Measurements from ENCODE around the gene ADAMTS13. TPM values are rescaled to one million over a fixed set of nuclear protein-coding genes. Genes with fewer than 3 reads are reported as not detected.

ADAMTS13 gene
- total and polyA plus RNA-seq, 2 donors (not counting 1 experiment from before 2014, with no cell fraction given) = 0.78 to 3.1 TPM

GRCh38 chr9:133429641-133430161 lies 7.5 kb downstream of the ADAMTS13 start:
- no peaks in the 10 kb centered on the region for H3K36me3 ChIP-seq (ENCODE audit: control insufficient read depth, insufficient read depth, low read length)
- no peaks in the 10 kb centered on the region for H3K79me2 ChIP-seq (ENCODE audit: control insufficient read depth, insufficient read depth, low read length)
- H3K4me1 ChIP-seq (ENCODE audit: control insufficient read depth, extremely low read depth, insufficient read depth, low read length) = no peaks in the 10 kb centered on the region
- H2AFZ ChIP-seq (ENCODE audit: low read length) = no peak overlapping the region
- H3K4me3 ChIP-seq (replicated peaks in 1 of 4; ENCODE audit: control extremely low read depth in 1 of 4, insufficient read depth in 1 of 4, low read depth in 3 of 4, low read length in 4 of 4) = no peak overlapping the region
- no peak overlapping the region for H3K4me2 ChIP-seq (ENCODE audit: extremely low read depth, insufficient read depth, low read length)
- H3K9ac ChIP-seq (ENCODE audit: insufficient read depth, low read length) = no peak overlapping the region
- no peaks in the 10 kb centered on the region for H3K9me3 ChIP-seq (ENCODE audit: control insufficient read depth, insufficient read depth, low read depth, low read length)
- H3K27me3 ChIP-seq (ENCODE audit: control insufficient read depth, insufficient read depth, low read length) = peaks cover 5% of the 10 kb centered on the region
- peak in 1 of 2 donors; percentile 25 for DNase-seq (ENCODE audit: low read depth in 2 of 2)
- H4K20me1 ChIP-seq (ENCODE audit: control insufficient read depth, extremely low read depth, insufficient read depth, low read length) = no peaks in the 10 kb centered on the region
- TF ChIP-seq CTCF (conservative IDR thresholded peaks at IDR 0.05 in 1 of 2, IDR thresholded peaks at IDR 0.05 in 1 of 2; ENCODE audit: low read depth in 1 of 2, low read length in 2 of 2) (peak in 1 of 2 donors; percentile 29), EZH2 (IDR thresholded peaks at IDR 0.05; ENCODE audit: low read length, missing control alignments) (no peak)
- no peak overlapping the region for H3K27ac ChIP-seq (ENCODE audit: insufficient read depth, low read length)

- Histone ChIP-seq H3K4me1 (ENCODE audit: control insufficient read depth, extremely low read depth, insufficient read depth, low read length) (no peaks in the 10 kb centered on the region), H3K27me3 (ENCODE audit: control insufficient read depth, insufficient read depth, low read length) (peaks cover 5% of the 10 kb centered on the region), H3K79me2 (ENCODE audit: control insufficient read depth, insufficient read depth, low read length) (no peaks in the 10 kb centered on the region), H4K20me1 (ENCODE audit: control insufficient read depth, extremely low read depth, insufficient read depth, low read length) (no peaks in the 10 kb centered on the region), H3K27ac (ENCODE audit: insufficient read depth, low read length) (no peak overlapping the region), H2AFZ (ENCODE audit: low read length) (no peak overlapping the region), H3K4me3 (replicated peaks in 1 of 4; ENCODE audit: control extremely low read depth in 1 of 4, insufficient read depth in 1 of 4, low read depth in 3 of 4, low read length in 4 of 4) (no peak overlapping the region), H3K36me3 (ENCODE audit: control insufficient read depth, insufficient read depth, low read length) (no peaks in the 10 kb centered on the region), H3K9me3 (ENCODE audit: control insufficient read depth, insufficient read depth, low read depth, low read length) (no peaks in the 10 kb centered on the region), H3K9ac (ENCODE audit: insufficient read depth, low read length) (no peak overlapping the region), H3K4me2 (ENCODE audit: extremely low read depth, insufficient read depth, low read length) (no peak overlapping the region)
- DNase-seq (ENCODE audit: low read depth in 2 of 2) = no peak
- TF ChIP-seq EZH2 (IDR thresholded peaks at IDR 0.05; ENCODE audit: low read length, missing control alignments) (no peak), CTCF (conservative IDR thresholded peaks at IDR 0.05 in 1 of 2, IDR thresholded peaks at IDR 0.05 in 1 of 2; ENCODE audit: low read depth in 1 of 2, low read length in 2 of 2) (no peak)
These were observed 8.1 kb downstream of the ADAMTS13 start for GRCh38 chr9:133430244-133430643.

GRCh38 chr9:133433351-133433843 lies 11.2 kb downstream of the ADAMTS13 start:
- H4K20me1 ChIP-seq (ENCODE audit: control insufficient read depth, extremely low read depth, insufficient read depth, low read length) = no peaks in the 10 kb centered on the region
- H3K9me3 ChIP-seq (ENCODE audit: control insufficient read depth, insufficient read depth, low read depth, low read length) = no peaks in the 10 kb centered on the region
- H2AFZ ChIP-seq (ENCODE audit: low read length) = no peak overlapping the region
- no peak overlapping the region for H3K9ac ChIP-seq (ENCODE audit: insufficient read depth, low read length)
- no peak overlapping the region for H3K27ac ChIP-seq (ENCODE audit: insufficient read depth, low read length)
- H3K79me2 ChIP-seq (ENCODE audit: control insufficient read depth, insufficient read depth, low read length) = no peaks in the 10 kb centered on the region
- no peaks in the 10 kb centered on the region for H3K4me1 ChIP-seq (ENCODE audit: control insufficient read depth, extremely low read depth, insufficient read depth, low read length)
- H3K4me3 ChIP-seq (replicated peaks in 1 of 4; ENCODE audit: control extremely low read depth in 1 of 4, insufficient read depth in 1 of 4, low read depth in 3 of 4, low read length in 4 of 4) = no peak overlapping the region
- TF ChIP-seq EZH2 (IDR thresholded peaks at IDR 0.05; ENCODE audit: low read length, missing control alignments) = no peak
- no peak for TF ChIP-seq CTCF (conservative IDR thresholded peaks at IDR 0.05 in 1 of 2, IDR thresholded peaks at IDR 0.05 in 1 of 2; ENCODE audit: low read depth in 1 of 2, low read length in 2 of 2)
- DNase-seq (ENCODE audit: low read depth in 2 of 2) = no peak
- no peaks in the 10 kb centered on the region for H3K36me3 ChIP-seq (ENCODE audit: control insufficient read depth, insufficient read depth, low read length)
- H3K4me2 ChIP-seq (ENCODE audit: extremely low read depth, insufficient read depth, low read length) = no peak overlapping the region
- H3K27me3 ChIP-seq (ENCODE audit: control insufficient read depth, insufficient read depth, low read length) = no peaks in the 10 kb centered on the region
